ENCODE results near the gene PDLIM7.

The PDLIM7 gene

DNA sequence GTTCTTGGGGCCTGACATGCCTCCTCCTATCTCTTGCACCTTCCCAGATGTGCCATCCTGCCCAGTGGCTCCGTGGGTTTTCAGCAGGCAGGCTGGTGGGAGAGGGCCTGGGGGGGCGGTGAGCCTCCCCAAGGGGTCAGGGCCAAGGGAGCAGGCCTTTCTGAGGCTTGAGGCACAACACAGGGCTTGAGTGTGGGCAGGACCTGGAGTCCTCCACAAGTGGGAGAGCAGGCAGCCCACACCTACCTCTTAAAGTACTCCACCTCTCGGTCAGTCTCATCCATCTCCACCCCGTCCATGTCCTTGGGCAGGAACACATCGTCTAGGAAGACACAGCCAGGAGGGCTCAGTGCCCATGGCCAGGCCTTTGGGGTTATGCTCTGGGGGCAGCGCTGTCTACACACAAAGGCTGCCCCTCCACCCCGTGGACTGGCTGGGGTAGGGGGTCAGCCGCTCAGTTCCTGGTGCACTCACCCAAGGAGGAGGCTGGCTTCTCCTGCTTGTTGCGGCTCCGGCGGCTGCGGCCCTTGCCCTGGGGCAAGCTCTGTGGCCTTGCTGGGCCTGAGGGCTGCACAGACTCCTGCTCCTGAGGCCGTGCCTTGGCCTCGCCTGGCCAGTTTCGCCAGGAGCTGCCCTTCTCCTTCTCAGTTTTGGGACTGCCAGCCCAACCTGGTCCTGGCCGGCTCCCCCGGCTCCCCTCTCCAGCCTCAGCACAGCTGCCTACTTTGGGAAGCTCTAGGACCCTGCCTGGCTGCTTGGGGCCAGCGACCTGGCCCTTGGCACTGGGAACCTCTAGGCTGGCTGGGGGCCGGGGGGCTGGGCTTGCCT lies 26.5 kb upstream of the PDLIM7 start:
- DNase-seq = no peak

- DNase-seq = no peak
Measured at GRCh38 chr5:177520916-177521513, 23.6 kb upstream of the PDLIM7 start.

DNA sequence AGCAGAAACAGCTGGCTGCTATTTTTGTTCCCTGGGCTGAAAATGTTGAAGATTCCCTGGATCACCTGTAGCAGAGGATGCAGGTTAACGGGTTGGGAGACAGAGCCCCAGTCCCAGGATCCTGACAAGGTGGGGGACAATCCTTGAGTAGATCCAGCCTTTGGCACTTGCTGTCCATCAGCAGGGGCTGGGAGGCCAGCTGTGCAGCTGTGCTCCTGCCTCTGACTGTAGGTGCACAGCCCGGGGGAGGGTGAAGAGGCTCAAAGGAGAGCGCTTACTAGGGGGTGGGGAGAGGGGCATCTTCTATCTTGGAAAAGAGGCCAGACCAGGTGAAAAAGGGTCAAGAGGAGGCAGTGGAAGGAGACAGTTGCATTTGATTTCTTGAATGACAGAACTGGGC lies 22.9 kb upstream of the PDLIM7 start:
- no peak for DNase-seq

DNA sequence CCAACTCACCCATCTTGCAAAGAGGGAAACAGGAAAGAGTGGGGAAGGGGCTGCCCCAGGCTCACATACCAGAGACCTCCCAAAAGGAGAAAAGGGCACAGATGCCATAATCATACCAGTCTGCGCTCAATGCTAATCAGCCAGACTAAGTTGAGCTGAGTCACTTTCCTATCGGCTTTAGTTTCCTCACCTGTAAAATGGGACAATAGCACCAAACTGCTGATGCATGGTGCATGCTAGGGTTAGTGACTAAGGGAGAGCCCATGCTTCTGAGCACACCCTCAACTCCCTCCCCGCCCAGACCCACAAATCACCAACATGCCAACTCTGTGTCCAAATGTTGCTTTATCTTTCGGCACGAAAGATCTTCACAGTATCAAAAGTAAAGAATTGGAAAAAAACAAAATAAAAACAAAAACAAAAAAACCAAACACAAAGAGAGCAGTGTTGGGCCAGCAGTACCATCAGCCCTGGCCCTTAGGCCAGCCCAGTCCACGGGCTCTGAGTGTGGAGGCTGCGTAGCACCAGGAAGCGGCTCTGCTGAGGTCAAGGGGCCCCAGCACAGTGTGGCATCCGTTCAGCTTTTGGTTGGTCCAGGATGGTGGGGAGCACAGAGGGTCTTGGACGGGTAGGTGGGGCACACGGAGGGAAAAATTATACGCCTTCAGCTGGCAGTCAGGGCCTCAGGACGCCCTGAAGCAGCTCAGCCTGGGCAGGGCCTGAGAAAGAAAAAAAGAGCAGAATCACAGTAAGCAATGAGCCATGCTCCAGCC lies 22.2 kb upstream of the PDLIM7 start:
- DNase-seq = no peak

DNA sequence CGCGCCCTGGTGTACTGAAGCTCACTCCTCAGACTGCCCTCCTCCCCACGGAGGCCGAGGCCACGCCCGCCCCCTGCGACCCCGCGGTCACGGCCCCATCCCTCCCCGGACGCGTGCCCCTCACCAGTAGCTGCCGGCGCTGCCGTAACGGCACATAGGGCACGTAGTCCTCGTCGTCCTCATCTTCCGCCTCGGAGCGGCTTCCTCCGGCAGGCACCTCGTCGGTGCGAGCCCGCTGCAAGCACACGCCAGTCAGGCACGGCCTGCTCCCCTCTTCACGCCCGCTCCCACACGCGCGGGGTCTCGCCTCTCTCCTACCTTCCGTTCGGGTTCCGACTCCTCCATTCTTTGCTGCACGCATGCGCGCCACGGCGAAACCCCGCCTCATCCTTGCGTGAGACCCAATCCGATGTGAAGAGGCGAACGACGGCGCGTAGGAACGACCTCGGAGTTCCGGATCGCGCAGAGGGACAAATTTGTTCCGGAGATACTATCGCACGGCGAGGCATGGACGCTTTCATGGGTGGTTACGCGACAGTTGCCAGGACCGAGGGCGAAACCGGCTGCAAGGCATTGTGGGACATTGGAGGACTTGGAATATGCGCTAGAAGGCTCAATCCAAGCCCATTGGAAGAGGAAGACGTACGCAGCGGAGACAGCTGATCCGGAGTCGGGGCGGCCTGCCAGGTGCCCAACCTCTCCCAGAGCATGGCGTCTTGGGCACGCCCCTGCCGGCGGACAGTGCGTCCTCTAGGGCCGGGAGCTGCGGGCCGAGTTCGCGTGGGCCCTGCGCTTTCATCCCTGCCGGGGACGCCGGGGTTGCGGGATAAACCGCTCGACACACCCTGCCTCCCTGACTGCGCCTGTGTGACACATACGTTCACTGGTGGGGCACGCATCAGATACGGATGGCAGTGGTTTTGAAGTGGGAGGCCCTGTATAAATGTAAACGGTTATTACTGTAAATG lies 19.5 kb upstream of the PDLIM7 start, which contains the start of gene DDX41:
DDX41 (minus strand) TSS at position 361 of the 968 bp plus-strand sequence; CDS start at position 345, 16 bp downstream.
- peak; percentile 96 to 99 for DNase-seq

GRCh38 chr5:177515580-177515979 lies 18.2 kb upstream of the PDLIM7 start:
- no peak for DNase-seq

GRCh38 chr5:177514541-177514940 lies 17.1 kb upstream of the PDLIM7 start:
- no peak for DNase-seq

GRCh38 chr5:177513500-177513899 lies 16.1 kb upstream of the PDLIM7 start:
- no peak for DNase-seq

GRCh38 chr5:177512736-177513380 lies 15.5 kb upstream of the PDLIM7 start:
- DNase-seq = no peak

- DNase-seq = no peak
Measured at GRCh38 chr5:177511796-177512675, 14.6 kb upstream of the PDLIM7 start.

DNA sequence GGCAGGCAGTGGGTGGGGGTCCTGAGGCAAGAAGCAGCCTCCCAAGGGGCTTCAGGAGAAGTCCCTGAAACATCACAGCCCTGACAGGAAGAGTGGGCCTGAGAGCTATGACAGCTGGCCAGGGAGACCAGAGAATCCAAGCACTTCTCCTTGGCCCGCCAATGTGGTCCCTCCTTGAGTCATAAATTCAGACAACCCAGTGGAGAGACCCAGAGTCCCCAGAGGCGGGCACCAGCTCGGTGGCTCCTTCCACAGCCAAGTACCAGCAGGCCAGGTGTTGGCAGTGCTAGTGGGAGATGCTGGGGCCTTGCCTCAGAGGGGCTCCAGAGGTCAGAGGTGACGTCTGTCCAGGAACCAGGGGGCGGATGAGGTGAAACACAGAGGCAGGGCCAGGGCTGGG lies 13.8 kb upstream of the PDLIM7 start:
- no peak for DNase-seq

DNA sequence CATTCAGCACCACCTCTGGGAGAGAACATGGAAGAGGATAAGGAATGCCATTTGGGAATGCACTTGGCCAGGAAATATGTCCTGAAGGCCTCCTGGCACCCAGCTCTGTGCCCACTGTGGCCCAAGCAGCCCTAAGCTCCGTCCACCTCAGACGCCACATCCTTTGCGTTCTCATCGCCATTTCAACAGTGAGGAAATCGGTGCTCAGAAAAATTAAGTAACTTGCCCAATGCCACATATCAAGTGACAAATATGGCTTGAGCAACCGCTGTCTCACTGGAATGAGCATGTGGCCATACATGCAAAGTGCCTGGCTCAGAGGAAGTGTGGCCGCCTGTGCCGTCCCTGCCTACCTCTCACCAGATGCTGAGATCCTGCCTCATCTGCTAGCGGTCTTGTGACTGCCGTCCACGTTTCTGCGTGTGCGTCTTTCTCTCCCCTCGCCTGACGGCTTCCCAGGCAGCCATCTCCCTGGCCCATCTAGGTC lies 13.2 kb upstream of the PDLIM7 start:
- no peak for DNase-seq

DNA sequence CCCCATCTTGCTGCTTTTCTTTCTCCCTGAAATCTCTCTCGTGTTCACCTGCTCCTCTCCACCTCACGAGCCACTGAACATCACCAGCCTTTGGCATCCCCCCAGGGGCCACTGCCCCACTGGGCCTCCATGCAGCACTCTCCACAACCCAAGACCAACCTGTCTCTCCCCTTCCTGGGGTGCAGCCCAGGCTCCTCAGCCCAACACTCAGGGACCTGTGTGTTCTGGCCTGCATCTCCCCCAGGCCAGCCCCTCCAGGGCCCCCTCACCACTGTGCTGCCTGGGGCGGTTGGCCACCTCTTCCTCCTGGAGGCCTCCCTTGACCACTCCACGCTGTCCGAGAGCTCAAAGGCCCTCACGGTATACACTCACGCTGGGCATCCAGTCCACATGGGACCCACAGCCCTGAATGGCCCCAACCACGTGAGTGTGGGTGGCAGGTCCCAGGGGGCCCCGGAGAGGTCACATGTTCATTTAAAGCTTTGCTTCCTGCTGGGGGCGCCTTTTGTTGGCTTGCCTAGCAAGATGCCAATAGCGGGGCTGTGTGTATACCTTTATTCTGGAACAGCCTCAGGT lies 12.7 kb upstream of the PDLIM7 start:
- DNase-seq = no peak

GRCh38 chr5:177509381-177509951 lies 12.1 kb upstream of the PDLIM7 start, which contains the start of gene DOK3:
TSS of gene DOK3 (minus strand) at chr5:177509826. CDS start at chr5:177509540, 286 bp downstream.
- DNase-seq = no peak

- DNase-seq = no peak
Measured at GRCh38 chr5:177508837-177509236, 11.4 kb upstream of the PDLIM7 start.

DNA sequence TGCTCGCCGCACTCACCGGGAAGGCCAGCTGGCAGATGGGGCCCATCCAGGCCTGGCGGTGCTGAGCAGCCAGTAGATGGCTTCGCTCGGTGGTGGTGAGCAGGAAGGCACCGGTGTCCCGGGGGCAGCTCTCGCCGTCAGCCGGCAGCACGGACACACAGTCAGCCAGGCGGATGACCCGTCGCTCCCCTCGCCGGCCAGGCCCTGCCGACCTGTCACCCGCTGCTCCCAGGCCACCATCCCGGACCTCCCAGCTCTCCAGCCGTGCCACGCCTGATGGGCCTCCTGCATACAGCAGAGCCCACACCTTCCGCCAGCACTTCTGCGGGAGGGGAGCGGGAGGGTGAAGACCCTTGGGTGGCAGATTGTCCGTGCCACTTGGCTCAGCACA lies 10.8 kb upstream of the PDLIM7 start:
- DNase-seq = no peak

GRCh38 chr5:177507596-177508220 lies 10.3 kb upstream of the PDLIM7 start:
- no peak for DNase-seq

GRCh38 chr5:177507165-177507564 lies 9.8 kb upstream of the PDLIM7 start:
- no peak for DNase-seq

DNA sequence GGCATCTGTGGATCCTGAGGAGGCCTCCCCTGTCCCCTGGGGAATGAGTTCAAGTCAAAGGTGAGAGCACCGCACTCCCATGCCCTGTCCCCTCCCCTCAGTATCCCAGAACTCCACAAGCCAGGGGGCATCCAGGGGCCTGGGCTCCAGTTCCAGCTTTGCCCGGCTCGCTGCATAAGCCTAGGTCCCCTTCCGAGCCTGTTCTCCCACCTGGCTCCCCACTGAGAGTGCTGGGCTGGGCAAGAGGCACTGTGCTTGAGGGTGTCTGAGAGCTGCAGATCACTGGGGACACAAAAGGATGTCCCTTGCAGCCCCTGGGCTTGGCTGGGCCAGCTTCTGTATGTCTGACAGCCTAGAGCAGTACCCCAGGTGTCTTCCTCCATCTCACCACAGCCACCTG lies 7.7 kb upstream of the PDLIM7 start:
- DNase-seq = no peak

All from NCI-H2081 (cell line).